Testis (tissue), 2 donors: Measurements from ENCODE around the gene KIAA1958.

ENCODE experiments used
- CTCF ChIP-seq, 3 experiments: fragments of 450-650 bp in 2 of 3; fragments of 200-600 bp in 1 of 3; sonication (generic) in 1 of 3; IDR thresholded peaks; one replicate each; pipeline ENCODE4 v1.5.1; 2016 to 2019; ENCODE audit warnings: antibody characterized with exemption in 3 of 3, mild to moderate bottlenecking in 2 of 3, moderate library complexity in 1 of 3
- POLR2A ChIP-seq: fragments of 450-650 bp; IDR thresholded peaks from one replicate; pipeline ENCODE4 v1.6.1; 2017; ENCODE audit warnings: antibody characterized with exemption, mild to moderate bottlenecking, moderate library complexity

DNA sequence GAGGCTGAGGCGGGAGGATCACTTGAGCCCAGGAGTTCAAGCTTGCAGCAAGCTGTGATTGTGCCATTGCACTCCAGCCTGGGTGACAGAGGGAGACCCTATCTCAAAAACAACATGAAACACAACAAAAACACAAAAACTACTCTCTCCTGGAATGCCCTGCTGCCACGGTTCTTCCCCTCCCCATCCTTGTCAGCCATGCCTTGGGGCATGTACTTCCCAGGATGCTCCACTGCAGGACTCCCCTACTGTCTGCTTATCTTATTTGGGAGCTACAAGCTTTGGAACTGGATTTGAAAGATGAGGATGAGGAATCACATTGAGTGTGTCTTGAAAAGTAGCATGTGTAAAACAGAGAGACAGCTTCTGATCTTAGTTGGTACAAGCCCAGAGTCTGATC, 40.1 kb upstream of the KIAA1958 start:
- no peak for TF ChIP-seq CTCF (IDR thresholded peaks at IDR 0.05)
- no peak for TF ChIP-seq POLR2A
